Measurements from ENCODE around the gene CLPX.

DNA sequence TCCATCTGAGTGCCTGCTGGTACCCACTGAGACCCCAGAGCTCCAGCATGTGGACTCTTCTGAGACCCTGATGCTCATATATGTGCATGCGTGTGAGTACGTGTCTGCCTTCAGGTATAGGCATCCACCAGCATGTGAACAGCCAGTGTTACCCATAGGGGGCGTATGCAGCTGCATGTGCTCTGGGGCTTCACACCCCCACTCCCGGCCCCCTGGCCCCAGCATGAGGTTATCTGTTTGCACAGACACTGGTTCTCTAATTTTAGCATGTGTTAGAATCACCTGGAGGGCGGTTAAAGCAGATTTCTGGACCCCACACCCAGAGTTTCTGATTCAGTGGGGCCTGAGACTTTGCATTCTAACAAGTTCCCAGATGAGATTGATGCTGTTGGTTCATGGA, 27.0 kb upstream of the CLPX start:
- TF ChIP-seq, protein P1, sequence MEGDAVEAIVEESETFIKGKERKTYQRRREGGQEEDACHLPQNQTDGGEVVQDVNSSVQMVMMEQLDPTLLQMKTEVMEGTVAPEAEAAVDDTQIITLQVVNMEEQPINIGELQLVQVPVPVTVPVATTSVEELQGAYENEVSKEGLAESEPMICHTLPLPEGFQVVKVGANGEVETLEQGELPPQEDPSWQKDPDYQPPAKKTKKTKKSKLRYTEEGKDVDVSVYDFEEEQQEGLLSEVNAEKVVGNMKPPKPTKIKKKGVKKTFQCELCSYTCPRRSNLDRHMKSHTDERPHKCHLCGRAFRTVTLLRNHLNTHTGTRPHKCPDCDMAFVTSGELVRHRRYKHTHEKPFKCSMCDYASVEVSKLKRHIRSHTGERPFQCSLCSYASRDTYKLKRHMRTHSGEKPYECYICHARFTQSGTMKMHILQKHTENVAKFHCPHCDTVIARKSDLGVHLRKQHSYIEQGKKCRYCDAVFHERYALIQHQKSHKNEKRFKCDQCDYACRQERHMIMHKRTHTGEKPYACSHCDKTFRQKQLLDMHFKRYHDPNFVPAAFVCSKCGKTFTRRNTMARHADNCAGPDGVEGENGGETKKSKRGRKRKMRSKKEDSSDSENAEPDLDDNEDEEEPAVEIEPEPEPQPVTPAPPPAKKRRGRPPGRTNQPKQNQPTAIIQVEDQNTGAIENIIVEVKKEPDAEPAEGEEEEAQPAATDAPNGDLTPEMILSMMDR (IDR thresholded peaks at IDR 0.05), result no peak
- no peak for TF ChIP-seq POLR2A (IDR thresholded peaks at IDR 0.05)
